Upper lobe of left lung (tissue), 4 donors: ENCODE results near the gene GAB3.

Experiments
- CTCF ChIP-seq, 6 experiments: fragments of 450-650 bp in 4 of 6; fragments of 200-600 bp in 2 of 6; sonication (generic) in 2 of 6; IDR thresholded peaks; one replicate each; pipeline ENCODE4 v1.5.1; 2016 to 2019; ENCODE audit warnings: antibody characterized with exemption in 6 of 6
- EP300 ChIP-seq, 4 donors: sonication (generic); formaldehyde crosslinking; IDR thresholded peaks; one replicate each; pipeline ENCODE4 v1.5.1; 2017; ENCODE audit warnings: antibody characterized with exemption in 4 of 4, control low read depth in 2 of 4
- POLR2A ChIP-seq, 4 donors: fragments of 450-650 bp; IDR thresholded peaks; one replicate each; pipeline ENCODE4 v1.5.1; 2016 to 2017; ENCODE audit warnings: antibody characterized with exemption in 4 of 4, mild to moderate bottlenecking in 2 of 4

- no peak for TF ChIP-seq CTCF (IDR thresholded peaks at IDR 0.05)
- TF ChIP-seq EP300 (IDR thresholded peaks at IDR 0.05): peak in 2 of 4 donors; percentile 15 to 68
- no peak for TF ChIP-seq POLR2A (IDR thresholded peaks at IDR 0.05)
These were observed 12.7 kb downstream of the GAB3 start for GRCh38 chrX:154738011-154738738.
